HL-60/S4 (cell line): ENCODE measurements around the gene SLC6A7.

Experiments
- in situ Hi-C: fragments of 300-500 bp; cut with MboI; formaldehyde crosslinking; loops from 2 replicates; pipeline ENCODE4 v1.14.3; 2022; ENCODE audit warnings: low sequenced_read_pairs

Gene SLC6A7

DNA sequence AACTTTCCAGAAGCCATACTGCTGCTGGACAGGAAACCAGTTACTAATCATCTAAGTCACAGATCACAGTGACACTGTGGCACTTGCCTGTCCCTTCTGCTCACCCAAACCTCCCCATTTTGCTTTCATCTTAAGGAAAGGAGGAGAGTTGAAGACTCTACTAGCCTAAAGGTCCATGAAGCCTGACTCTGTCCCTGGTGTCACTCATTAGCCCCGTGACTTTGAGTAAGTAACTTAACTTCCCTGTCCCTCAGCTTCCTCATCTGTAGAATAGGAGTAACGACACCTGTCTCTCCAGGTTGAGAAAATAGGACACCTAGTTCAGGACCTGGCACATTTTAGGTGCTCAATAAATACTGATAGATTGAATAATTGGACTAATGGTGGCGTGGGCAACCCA is 536 bp upstream of the SLC6A7 start:
- in situ Hi-C loops, result no loop called here

DNA sequence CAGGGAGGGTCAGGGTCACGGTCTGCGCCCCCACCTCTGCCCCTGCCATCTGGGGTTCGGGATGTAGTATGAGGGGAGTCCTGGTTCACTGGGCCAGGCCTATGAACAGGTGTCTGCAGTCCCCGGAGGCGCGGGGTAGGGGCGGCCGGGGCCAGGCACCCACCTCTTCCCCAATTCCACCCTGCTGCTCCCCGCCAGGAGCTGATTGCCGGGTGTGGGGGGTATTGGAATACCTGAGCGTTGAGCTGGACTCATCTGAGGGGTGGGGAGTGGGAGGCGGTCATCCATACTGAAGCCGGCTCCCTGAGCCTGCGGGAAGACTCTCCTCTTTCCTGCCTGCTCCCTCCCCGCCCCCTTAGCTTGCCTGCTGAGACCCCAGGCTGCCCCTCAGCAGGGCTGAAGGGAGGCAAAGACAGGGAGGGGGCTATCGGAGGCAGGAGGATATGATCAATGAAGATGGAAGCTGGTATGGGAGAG is 679 bp downstream of the SLC6A7 start:
- in situ Hi-C loops, result no loop called here

DNA sequence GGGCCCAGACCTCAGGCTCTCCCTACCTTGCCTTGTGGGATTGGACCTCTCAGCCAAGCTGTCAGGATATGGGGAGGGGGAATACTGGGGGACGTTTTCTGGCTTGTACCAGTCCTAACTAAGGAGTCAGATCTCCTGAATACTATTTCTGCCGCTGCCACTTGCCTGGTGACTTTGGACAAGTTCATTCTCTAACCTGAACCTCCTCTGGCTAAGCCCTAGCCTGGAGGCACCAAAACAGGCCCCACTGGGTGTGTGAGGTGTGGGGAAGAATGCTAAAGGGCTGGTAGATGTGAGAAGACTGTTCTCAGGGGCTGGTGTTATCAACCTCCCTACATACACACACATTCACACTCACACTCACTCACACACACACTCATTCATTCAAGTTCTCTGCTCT is 1.1 kb downstream of the SLC6A7 start:
- in situ Hi-C loops, result no loop called here

GRCh38 chr5:150192462-150192861 is 2.6 kb downstream of the SLC6A7 start:
- in situ Hi-C loops, result no loop called here

DNA sequence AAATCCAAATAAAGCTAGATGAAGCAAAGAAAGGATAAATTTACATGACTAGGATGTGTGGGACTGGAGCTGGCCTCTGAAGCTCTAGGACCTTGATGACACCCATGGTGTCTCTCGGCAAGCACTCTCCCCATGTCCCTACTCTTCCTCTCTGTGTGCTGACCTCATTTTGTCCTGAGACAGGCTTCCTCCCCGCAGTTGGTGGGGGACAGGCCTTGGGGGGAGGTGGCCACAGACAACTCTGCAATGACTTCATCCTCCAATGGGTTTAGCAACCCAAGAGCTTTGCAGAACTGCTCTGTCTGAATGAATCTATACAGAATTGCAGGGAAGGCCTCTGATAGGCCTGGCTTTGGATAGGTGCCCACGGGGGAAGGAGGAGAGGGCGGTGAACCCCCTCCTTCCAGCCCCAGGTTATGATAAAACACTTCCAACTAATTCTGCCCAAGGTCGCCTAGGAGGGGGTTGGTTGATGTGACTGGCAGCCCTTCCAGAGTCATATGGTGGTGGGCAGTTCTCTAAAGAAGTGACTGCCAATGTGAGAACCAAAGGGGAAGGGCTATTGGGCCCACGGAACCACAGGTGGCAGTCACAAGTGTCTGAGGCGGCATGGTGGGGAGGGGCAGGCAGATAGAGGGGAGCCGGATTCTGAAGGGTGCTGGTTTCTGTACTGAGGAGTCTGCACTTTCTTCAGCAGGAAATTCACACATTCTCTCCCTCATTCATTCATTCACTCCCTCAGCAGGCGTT is 6.0 kb downstream of the SLC6A7 start:
- in situ Hi-C loops, result no loop called here

DNA sequence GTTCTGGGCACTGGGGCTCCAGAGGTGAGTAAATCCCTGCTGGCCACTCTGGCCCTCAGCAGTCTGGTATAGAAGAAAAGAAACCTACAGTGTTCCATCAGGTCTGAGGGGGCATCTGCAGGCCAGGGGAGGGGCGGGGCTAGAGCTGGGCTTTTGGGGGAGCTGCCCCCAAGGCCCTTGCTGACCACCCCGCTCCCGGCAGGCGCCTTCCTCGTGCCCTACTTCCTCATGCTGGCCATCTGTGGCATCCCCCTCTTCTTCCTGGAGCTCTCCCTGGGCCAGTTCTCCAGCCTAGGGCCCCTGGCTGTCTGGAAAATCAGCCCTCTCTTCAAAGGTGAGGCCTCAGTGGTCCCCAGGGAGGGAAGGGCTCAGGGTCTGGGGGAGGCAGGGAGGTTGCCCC is 6.7 kb downstream of the SLC6A7 start:
- in situ Hi-C loops, result no loop called here

- in situ Hi-C loops, result no loop called here
Measured at GRCh38 chr5:150196986-150197385, 7.1 kb downstream of the SLC6A7 start.

GRCh38 chr5:150197476-150197875 is 7.6 kb downstream of the SLC6A7 start:
- in situ Hi-C loops, result no loop called here

DNA sequence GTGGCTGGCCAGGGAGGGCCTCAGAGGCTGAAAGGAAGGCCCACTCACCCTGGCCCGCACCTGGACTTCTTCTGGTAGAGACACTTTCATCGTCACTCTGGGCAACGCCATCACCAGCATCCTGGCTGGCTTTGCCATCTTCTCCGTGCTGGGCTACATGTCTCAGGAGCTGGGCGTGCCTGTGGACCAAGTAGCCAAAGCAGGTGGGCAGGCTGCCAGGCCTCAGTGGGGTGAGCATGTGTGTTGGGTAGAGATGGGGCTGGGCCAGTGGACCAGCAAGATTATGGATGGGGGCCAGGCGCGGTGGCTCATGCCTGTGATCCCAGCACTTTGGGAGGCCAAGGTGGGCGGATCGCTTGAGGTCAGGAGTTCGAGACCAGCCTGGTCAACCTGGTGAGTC is 12.6 kb downstream of the SLC6A7 start:
- in situ Hi-C loops, result loop anchor here (25.0 kb wide), 2 partner anchors 365 to 565 kb away; no protein-coding TSS in a partner anchor

- in situ Hi-C loops, result loop anchor here (25.0 kb wide), 2 partner anchors 367 to 567 kb away; no protein-coding TSS in a partner anchor
Measured at GRCh38 chr5:150203832-150204589, 14.1 kb downstream of the SLC6A7 start.

DNA sequence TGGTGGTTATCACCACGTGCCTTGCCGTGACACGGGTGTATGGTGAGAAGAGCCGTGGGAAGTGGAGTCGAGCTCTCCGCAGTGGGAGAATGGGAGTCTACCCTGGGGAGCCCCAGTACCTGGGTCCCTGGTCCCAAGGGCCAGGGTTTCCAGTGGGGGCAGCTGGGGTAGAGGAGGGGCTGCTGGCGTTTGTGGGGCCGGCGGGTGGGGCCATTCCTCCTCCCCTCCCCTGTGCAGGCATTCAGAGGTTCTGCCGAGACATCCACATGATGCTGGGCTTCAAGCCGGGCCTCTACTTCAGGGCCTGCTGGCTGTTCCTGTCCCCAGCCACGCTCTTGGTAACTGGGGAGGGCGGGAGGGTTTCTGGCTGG is 14.7 kb downstream of the SLC6A7 start:
- in situ Hi-C loops, result loop anchor here (25.0 kb wide), 2 partner anchors 367 to 567 kb away; no protein-coding TSS in a partner anchor

DNA sequence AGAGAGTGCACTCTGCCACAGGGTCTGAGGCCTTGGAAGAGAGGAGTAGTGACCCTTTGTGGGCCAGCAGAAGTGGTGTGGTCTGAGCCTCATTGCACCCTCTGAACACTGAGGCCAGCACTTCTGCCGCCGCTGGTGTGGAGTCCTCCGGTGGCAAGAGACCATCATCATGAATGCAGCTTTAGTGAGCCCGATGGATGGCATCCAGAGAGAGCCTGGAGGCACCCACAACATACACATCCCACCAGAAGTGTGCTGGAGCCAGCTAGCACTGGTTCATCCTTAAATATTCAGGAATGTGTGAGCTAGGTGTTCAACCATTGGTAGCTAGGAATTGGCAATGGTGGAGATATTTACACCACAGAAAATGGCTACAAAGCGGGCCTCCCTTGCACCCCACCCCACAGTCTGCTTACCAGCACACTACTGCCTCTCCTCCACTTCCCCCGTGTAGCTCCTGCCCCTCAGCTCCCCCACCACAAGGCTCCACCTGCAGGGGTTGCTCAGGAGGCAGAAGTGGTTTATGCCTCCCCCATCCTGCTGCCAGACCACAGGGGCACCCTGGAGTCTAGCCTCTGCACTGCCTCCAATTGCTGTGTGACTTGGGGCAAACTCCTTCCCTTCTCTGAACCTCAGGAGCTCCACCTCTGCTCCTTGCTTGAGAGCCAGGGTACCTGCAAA is 16.4 kb downstream of the SLC6A7 start:
- in situ Hi-C loops, result loop anchor here (25.0 kb wide), 2 partner anchors 369 to 569 kb away; no protein-coding TSS in a partner anchor

- in situ Hi-C loops, result loop anchor here (25.0 kb wide), 2 partner anchors 369 to 569 kb away; no protein-coding TSS in a partner anchor
Measured at GRCh38 chr5:150206779-150207115, 16.9 kb downstream of the SLC6A7 start.

DNA sequence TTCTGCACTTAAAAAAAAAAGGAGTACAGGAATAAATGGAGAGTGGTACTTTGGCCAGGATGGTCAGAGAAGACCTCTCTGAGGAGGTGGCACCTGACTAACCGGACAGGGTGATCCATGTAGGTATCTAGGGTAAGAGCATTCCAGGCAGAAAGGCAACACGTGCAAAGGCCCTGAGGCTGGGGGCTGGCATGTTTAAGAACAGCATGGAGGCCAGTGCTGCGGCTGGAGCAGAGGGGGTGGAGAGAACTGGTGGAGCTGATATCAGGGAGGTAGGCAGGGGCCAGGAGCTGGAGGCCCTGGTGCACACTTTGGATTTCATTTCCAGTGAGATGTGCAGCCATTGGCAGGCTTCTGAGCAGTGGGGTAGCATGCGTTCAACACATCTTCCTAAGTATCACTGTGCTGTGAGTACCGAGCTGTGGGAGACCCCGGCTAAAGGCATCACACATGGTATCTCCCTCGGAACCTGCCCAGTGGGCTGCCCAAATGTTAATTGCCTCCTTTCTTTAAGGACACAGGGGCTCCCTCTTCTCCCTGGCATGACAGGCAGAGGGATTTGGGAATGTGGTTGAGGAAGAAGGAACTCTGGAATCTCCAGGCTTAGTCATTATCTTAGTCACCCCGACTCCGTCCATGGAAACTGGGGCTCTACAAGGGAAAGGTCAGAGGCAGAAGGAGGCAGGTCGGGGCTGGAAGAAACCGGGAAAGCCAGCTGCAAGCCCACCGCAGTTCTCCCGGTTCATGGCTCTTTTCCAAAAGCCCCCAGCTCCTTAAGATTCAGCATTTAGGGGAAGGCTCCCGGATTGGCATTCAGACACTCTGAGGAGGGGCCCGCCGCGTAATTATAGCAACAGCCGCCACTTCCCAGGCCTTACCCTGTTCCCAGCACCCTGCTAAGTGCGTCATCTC is 18.6 kb downstream of the SLC6A7 start:
- in situ Hi-C loops, result loop anchor here (25.0 kb wide), 2 partner anchors 371 to 571 kb away; no protein-coding TSS in a partner anchor

GRCh38 chr5:150209099-150209635 is 19.3 kb downstream of the SLC6A7 start:
- in situ Hi-C loops, result loop anchor here (25.0 kb wide), 2 partner anchors 372 to 572 kb away; no protein-coding TSS in a partner anchor

GRCh38 chr5:150210644-150211043 is 20.8 kb downstream of the SLC6A7 start:
- in situ Hi-C loops, result loop anchor here (25.0 kb wide), 2 partner anchors 373 to 573 kb away; no protein-coding TSS in a partner anchor

GRCh38 chr5:150211156-150212030 is 21.5 kb downstream of the SLC6A7 start:
- in situ Hi-C loops, result loop anchor here (25.0 kb wide), 2 partner anchors 374 to 574 kb away; no protein-coding TSS in a partner anchor

- in situ Hi-C loops, result loop anchor here (25.0 kb wide), 2 partner anchors 376 to 576 kb away; no protein-coding TSS in a partner anchor
Measured at GRCh38 chr5:150213530-150213929, 23.7 kb downstream of the SLC6A7 start.

GRCh38 chr5:150214289-150214688 is 24.4 kb downstream of the SLC6A7 start:
- in situ Hi-C loops, result loop anchor here (25.0 kb wide), 2 partner anchors 377 to 577 kb away; no protein-coding TSS in a partner anchor
